ENCODE data around the gene DBN1. TPM values are rescaled to one million over a fixed set of nuclear protein-coding genes. Genes with fewer than 3 reads are reported as not detected.

The DBN1 gene
- total RNA-seq, 1 donor from 2014 or later, result 369 TPM

- Mint-ChIP-seq H3K27ac (no peak overlapping the region), H3K9me3 (no peaks in the 10 kb centered on the region), H3K27me3 (ENCODE audit: low read depth) (no peaks in the 10 kb centered on the region), H3K4me1 (peaks cover 11% of the 10 kb centered on the region), H3K36me3 (peaks cover 17% of the 10 kb centered on the region), H3K4me3 (no peak overlapping the region)
- TF ChIP-seq CTCF (IDR thresholded peaks at IDR 0.05; ENCODE audit: unreplicated experiment), result no peak
- no peak for DNase-seq (ENCODE audit: low spot score in 2 of 2, unreplicated experiment in 2 of 2)
These were observed 37.7 kb upstream of the DBN1 start for GRCh38 chr5:177511181-177511580.

GRCh38 chr5:177510567-177511053, 37.2 kb upstream of the DBN1 start:
- Mint-ChIP-seq H3K27me3 (ENCODE audit: low read depth) (no peaks in the 10 kb centered on the region), H3K36me3 (peaks cover 16% of the 10 kb centered on the region), H3K27ac (no peak overlapping the region), H3K9me3 (no peaks in the 10 kb centered on the region), H3K4me1 (peaks cover 6% of the 10 kb centered on the region), H3K4me3 (no peak overlapping the region)
- no peak for DNase-seq (ENCODE audit: low spot score in 2 of 2, unreplicated experiment in 2 of 2)
- TF ChIP-seq CTCF (IDR thresholded peaks at IDR 0.05; ENCODE audit: unreplicated experiment), result no peak

GRCh38 chr5:177509991-177510566, 36.6 kb upstream of the DBN1 start:
- Mint-ChIP-seq H3K27me3 (ENCODE audit: low read depth) (no peaks in the 10 kb centered on the region), H3K4me3 (no peak overlapping the region), H3K27ac (no peak overlapping the region), H3K4me1 (peaks cover under 1% of the 10 kb centered on the region), H3K9me3 (no peaks in the 10 kb centered on the region), H3K36me3 (peaks cover 14% of the 10 kb centered on the region)
- DNase-seq (ENCODE audit: low spot score in 2 of 2, unreplicated experiment in 2 of 2), result no peak
- TF ChIP-seq CTCF (IDR thresholded peaks at IDR 0.05; ENCODE audit: unreplicated experiment), result no peak

- Mint-ChIP-seq H3K4me3 (no peak within 1 kb of the TSS), H3K4me1 (no peaks in the 10 kb centered on the region), H3K27ac (no peak within 1 kb of the TSS), H3K9me3 (no peaks in the 10 kb centered on the region), H3K27me3 (ENCODE audit: low read depth) (no peaks in the 10 kb centered on the region), H3K36me3 (peaks cover 14% of the 10 kb centered on the region)
- no peak for DNase-seq (ENCODE audit: low spot score in 2 of 2, unreplicated experiment in 2 of 2)
- TF ChIP-seq CTCF (IDR thresholded peaks at IDR 0.05; ENCODE audit: unreplicated experiment), result no peak
These were observed 36.0 kb upstream of the DBN1 start, which contains the start of gene DOK3 for GRCh38 chr5:177509381-177509951. TSS of gene DOK3 (minus strand) at chr5:177509826. CDS start at chr5:177509540, 286 bp downstream.

- peaks cover 14% of the 10 kb centered on the region for H3K36me3 Mint-ChIP-seq
- DNase-seq (ENCODE audit: low spot score in 2 of 2, unreplicated experiment in 2 of 2), result no peak
- no peak overlapping the region for H3K4me3 Mint-ChIP-seq
- H3K4me1 Mint-ChIP-seq, result no peaks in the 10 kb centered on the region
- H3K27me3 Mint-ChIP-seq (ENCODE audit: low read depth), result no peaks in the 10 kb centered on the region
- H3K9me3 Mint-ChIP-seq, result no peaks in the 10 kb centered on the region
- no peak for TF ChIP-seq CTCF (IDR thresholded peaks at IDR 0.05; ENCODE audit: unreplicated experiment)
- H3K27ac Mint-ChIP-seq, result no peak overlapping the region
These were observed 35.4 kb upstream of the DBN1 start for GRCh38 chr5:177508837-177509236.
